GM23338 (cell line): Measurements from ENCODE around the gene CCDC57. TPM values are rescaled to one million over a fixed set of nuclear protein-coding genes. Genes with fewer than 3 reads are reported as not detected.

Source experiments
- CREB1 ChIP-seq: fragments of 250-450 bp; sonication (Bioruptor Pico); IDR thresholded peaks from 2 replicates; pipeline ENCODE4 v1.5.0; 2020; ENCODE audit warnings: low read depth, mild to moderate bottlenecking, moderate library complexity
- ETS1 ChIP-seq: IDR thresholded peaks from 2 replicates; pipeline ENCODE4 v1.6.1; 2016; ENCODE audit warnings: antibody characterized with exemption
- JUNB ChIP-seq: IDR thresholded peaks from one replicate; pipeline ENCODE4 v1.6.1; 2016; ENCODE audit warnings: antibody characterized with exemption; ENCODE audit not compliant: unreplicated experiment
- POLR2AphosphoS5 ChIP-seq: IDR thresholded peaks from 2 replicates; pipeline ENCODE4 v1.6.1; 2016; ENCODE audit warnings: antibody characterized with exemption, low read depth
- REST ChIP-seq: IDR thresholded peaks from one replicate; pipeline ENCODE4 v1.6.1; 2018; ENCODE audit warnings: antibody characterized with exemption; ENCODE audit not compliant: unreplicated experiment
- STAT1 ChIP-seq: IDR thresholded peaks from one replicate; pipeline ENCODE4 v1.6.1; 2016; ENCODE audit warnings: antibody characterized with exemption; ENCODE audit not compliant: unreplicated experiment
- ZNF462 ChIP-seq: fragments of 250-450 bp; sonication (Bioruptor Pico); IDR thresholded peaks from 2 replicates; pipeline ENCODE4 v1.5.0; 2020; ENCODE audit warnings: mild to moderate bottlenecking, moderate library complexity
- polyA plus RNA-seq: library from polyadenylated mRNA; unstranded; fragments of >200 nt; fragmentation: Nextera tagmentation; extraction: Ambion mirVana; gene quantifications from 2 replicates; pipeline ENCODE4 v1.2.1, GENCODE V29; 2016
- total RNA-seq: library from RNA; depleted of rRNA; stranded (reverse); fragments of >200 nt; shearing (Covaris generic); gene quantifications from 2 replicates; pipeline ENCODE4 v1.2.3, GENCODE V29; 2014

CCDC57 gene
- total and polyA plus RNA-seq, 2 experiments from 2014 or later: 7.0 to 16.3 TPM

GRCh38 chr17:82217530-82218204 is 5.0 kb upstream of the CCDC57 start (continued):
- TF ChIP-seq ZNF462 (CRISPR knock-in tag) (no peak), REST (no peak), ETS1 (no peak), STAT1 (no peak), CREB1 (CRISPR knock-in tag) (no peak), POLR2AphosphoS5 (no peak), JUNB (no peak)
